ENCODE measurements around the gene NEURL1. TPM values are rescaled to one million over a fixed set of nuclear protein-coding genes. Genes with fewer than 3 reads are reported as not detected.

NEURL1 gene
- total RNA-seq, 2 experiments from 2014 or later = 0.47 TPM; not detected in 1

DNA sequence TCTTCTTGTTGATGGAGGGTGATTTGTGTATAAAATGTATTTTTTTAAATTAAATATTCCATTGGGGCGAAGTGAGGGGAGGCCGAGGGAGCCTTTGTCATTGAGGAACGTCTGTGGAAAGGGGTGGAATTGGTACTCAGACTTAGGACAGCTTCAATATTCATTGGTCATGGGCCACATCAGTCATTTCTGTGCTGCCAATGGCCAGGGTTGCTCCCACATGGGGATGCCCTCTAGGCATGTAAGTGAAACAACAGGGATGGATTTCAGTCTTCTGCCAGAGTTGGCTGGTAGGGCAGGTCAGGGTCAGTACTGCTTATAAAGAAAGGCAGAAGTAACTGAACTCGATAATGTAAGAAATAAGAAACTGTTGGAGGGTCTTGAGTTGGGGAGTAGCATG is 47.2 kb downstream of the NEURL1 start:
- Histone ChIP-seq H3K36me3 (ENCODE audit: insufficient read depth, low read length) (no peaks in the 10 kb centered on the region), H4K20me1 (ENCODE audit: insufficient read depth, low read length) (no peaks in the 10 kb centered on the region), H3K79me2 (ENCODE audit: insufficient read depth, low read depth, low read length) (no peaks in the 10 kb centered on the region), H3K27ac (ENCODE audit: low read depth, low read length, poor library complexity, severe bottlenecking) (no peak overlapping the region), H3K4me1 (ENCODE audit: insufficient read depth, low read length, poor library complexity, severe bottlenecking) (peaks cover 36% of the 10 kb centered on the region), H2AFZ (ENCODE audit: low read length) (no peak overlapping the region), H3K9me2 (ENCODE audit: insufficient read depth, low read length) (no peaks in the 10 kb centered on the region), H3K4me3 (ENCODE audit: low read depth, low read length, poor library complexity, severe bottlenecking) (no peak overlapping the region), H3K4me2 (ENCODE audit: low read length) (no peak overlapping the region), H3K9me3 (ENCODE audit: low read length) (no peaks in the 10 kb centered on the region)
- TF ChIP-seq, protein P1, sequence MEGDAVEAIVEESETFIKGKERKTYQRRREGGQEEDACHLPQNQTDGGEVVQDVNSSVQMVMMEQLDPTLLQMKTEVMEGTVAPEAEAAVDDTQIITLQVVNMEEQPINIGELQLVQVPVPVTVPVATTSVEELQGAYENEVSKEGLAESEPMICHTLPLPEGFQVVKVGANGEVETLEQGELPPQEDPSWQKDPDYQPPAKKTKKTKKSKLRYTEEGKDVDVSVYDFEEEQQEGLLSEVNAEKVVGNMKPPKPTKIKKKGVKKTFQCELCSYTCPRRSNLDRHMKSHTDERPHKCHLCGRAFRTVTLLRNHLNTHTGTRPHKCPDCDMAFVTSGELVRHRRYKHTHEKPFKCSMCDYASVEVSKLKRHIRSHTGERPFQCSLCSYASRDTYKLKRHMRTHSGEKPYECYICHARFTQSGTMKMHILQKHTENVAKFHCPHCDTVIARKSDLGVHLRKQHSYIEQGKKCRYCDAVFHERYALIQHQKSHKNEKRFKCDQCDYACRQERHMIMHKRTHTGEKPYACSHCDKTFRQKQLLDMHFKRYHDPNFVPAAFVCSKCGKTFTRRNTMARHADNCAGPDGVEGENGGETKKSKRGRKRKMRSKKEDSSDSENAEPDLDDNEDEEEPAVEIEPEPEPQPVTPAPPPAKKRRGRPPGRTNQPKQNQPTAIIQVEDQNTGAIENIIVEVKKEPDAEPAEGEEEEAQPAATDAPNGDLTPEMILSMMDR (conservative IDR thresholded peaks at IDR 0.05; ENCODE audit: low read length) = no peak
- no peak for TF ChIP-seq EZH2phosphoT487 (IDR thresholded peaks at IDR 0.05; ENCODE audit: borderline replicate concordance, low read depth, low read length)
- BruUV-seq (replicated peaks) = no TSS peak
- intact Hi-C loops (cut with micrococcal nuclease; ENCODE audit: unreplicated experiment) = loop anchor here (5.0 kb wide), 1 partner anchor 33 kb away; no protein-coding TSS in a partner anchor
- POLR2A ChIA-PET = no interaction called here
- DNase-seq (ENCODE audit: low spot score) = no peak
- CTCF ChIA-PET (ENCODE audit: unreplicated experiment) = no interaction called here

GRCh38 chr10:103541616-103542015 is 48.1 kb downstream of the NEURL1 start:
- H4K20me1 ChIP-seq (ENCODE audit: insufficient read depth, low read length) = no peaks in the 10 kb centered on the region
- H3K4me2 ChIP-seq (ENCODE audit: low read length) = no peak overlapping the region
- no peak for DNase-seq (ENCODE audit: low spot score)
- POLR2A ChIA-PET = interaction anchor here (0.6 to 1.3 kb wide), 2 partner anchors 9 to 148 kb away, joined by 4 read pairs; no protein-coding TSS in a partner anchor
- H3K79me2 ChIP-seq (ENCODE audit: insufficient read depth, low read depth, low read length) = no peaks in the 10 kb centered on the region
- no peak overlapping the region for H3K27ac ChIP-seq (ENCODE audit: low read depth, low read length, poor library complexity, severe bottlenecking)
- no peak overlapping the region for H2AFZ ChIP-seq (ENCODE audit: low read length)
- peaks cover 45% of the 10 kb centered on the region for H3K4me1 ChIP-seq (ENCODE audit: insufficient read depth, low read length, poor library complexity, severe bottlenecking)
- no peaks in the 10 kb centered on the region for H3K9me2 ChIP-seq (ENCODE audit: insufficient read depth, low read length)
- no peak overlapping the region for H3K4me3 ChIP-seq (ENCODE audit: low read depth, low read length, poor library complexity, severe bottlenecking)
- intact Hi-C loops (cut with micrococcal nuclease; ENCODE audit: unreplicated experiment) = loop anchor here (5.0 kb wide), 1 partner anchor 34 kb away; no protein-coding TSS in a partner anchor
- CTCF ChIA-PET (ENCODE audit: unreplicated experiment) = interaction anchor here (1.2 kb wide), 1 partner anchor 10 kb away, joined by 5 read pairs; no protein-coding TSS in a partner anchor
- BruUV-seq (replicated peaks) = no TSS peak
- no peaks in the 10 kb centered on the region for H3K36me3 ChIP-seq (ENCODE audit: insufficient read depth, low read length)
- no peak for TF ChIP-seq EZH2phosphoT487 (IDR thresholded peaks at IDR 0.05; ENCODE audit: borderline replicate concordance, low read depth, low read length)
- TF ChIP-seq, protein P1 (conservative IDR thresholded peaks at IDR 0.05; ENCODE audit: low read length) = no peak
- no peaks in the 10 kb centered on the region for H3K9me3 ChIP-seq (ENCODE audit: low read length)
